Upper lobe of left lung (tissue), 6 donors: ENCODE data around the gene PHF11. TPM values are rescaled to one million over a fixed set of nuclear protein-coding genes. Genes with fewer than 3 reads are reported as not detected.

ENCODE experiments used
- ATAC-seq, 2 donors: fragments of 200-7000 bp; cut with Tn5 transposase; one replicate each; pipeline ENCODE4 v1.9.1; 2022; ENCODE audit warnings: mild to moderate bottlenecking in 2 of 2, moderate library complexity in 2 of 2; ENCODE audit not compliant: low FRiP score in 2 of 2
- DNase-seq, 2 donors: peaks; one replicate each; pipeline ENCODE4 v3.0.0-alpha.2; 2019 to 2020
- H3K27ac ChIP-seq, 4 donors: fragments of 200-600 bp; sonication (generic); one replicate each; pipeline ENCODE4 v1.5.1; 2016 to 2019
- H3K27me3 ChIP-seq, 4 donors: fragments of 200-600 bp; sonication (generic); one replicate each; pipeline ENCODE4 v1.5.1; 2017 to 2019
- H3K36me3 ChIP-seq, 4 donors: fragments of 200-600 bp; sonication (generic); one replicate each; pipeline ENCODE4 v1.5.1; 2016 to 2019
- H3K4me1 ChIP-seq, 4 donors: fragments of 200-600 bp; sonication (generic); one replicate each; pipeline ENCODE4 v1.5.1; 2018 to 2019
- H3K4me3 ChIP-seq, 4 donors: fragments of 200-600 bp; sonication (generic); one replicate each; pipeline ENCODE4 v1.5.1; 2017 to 2019; ENCODE audit warnings: mild to moderate bottlenecking in 2 of 4, moderate library complexity in 1 of 4
- H3K9me3 ChIP-seq, 4 donors: fragments of 200-600 bp; sonication (generic); one replicate each; pipeline ENCODE4 v1.5.1; 2018 to 2019
- EP300 ChIP-seq, 4 donors: sonication (generic); formaldehyde crosslinking; IDR thresholded peaks; one replicate each; pipeline ENCODE4 v1.5.1; 2017; ENCODE audit warnings: antibody characterized with exemption in 4 of 4, control low read depth in 2 of 4
- POLR2A ChIP-seq, 4 donors: fragments of 450-650 bp; IDR thresholded peaks; one replicate each; pipeline ENCODE4 v1.5.1; 2016 to 2017; ENCODE audit warnings: antibody characterized with exemption in 4 of 4, mild to moderate bottlenecking in 2 of 4
- POLR2AphosphoS5 ChIP-seq, 2 donors: sonication (generic); formaldehyde crosslinking; IDR thresholded peaks; one replicate each; pipeline ENCODE4 v1.5.1; 2017; ENCODE audit warnings: antibody characterized with exemption in 2 of 2
- WGBS, 2 donors: methylation state at CpG; one replicate each; pipeline ENCODE4 v1.1.5; 2017 to 2018; 5-methylcytosine and 5-hydroxymethylcytosine counted together
- total RNA-seq, 6 donors: library from RNA; depleted of rRNA in 4 of 6; stranded (reverse); fragments of >200 nt in 4 of 6; gene quantifications; one replicate each; pipeline versions ENCODE4 v1.1.0 to v1.2.1, GENCODE V29; 2016 to 2021
- TF ChIP-seq, protein P1 (sequence below), 6 experiments: fragments of 450-650 bp in 4 of 6; fragments of 200-600 bp in 2 of 6; sonication (generic) in 2 of 6; IDR thresholded peaks; one replicate each; pipeline ENCODE4 v1.5.1; 2016 to 2019; ENCODE audit warnings: antibody characterized with exemption in 6 of 6
- donor health status: DM: no; HTN: no; CAD: no; lungs with moderate emphysema.
- donor health status: DM: no; HTN: yes; CAD: no; lungs with severe emphysema.

The PHF11 gene
- total RNA-seq, 6 donors from 2014 or later: 27.1 to 89.1 (median 39.3) TPM

DNA sequence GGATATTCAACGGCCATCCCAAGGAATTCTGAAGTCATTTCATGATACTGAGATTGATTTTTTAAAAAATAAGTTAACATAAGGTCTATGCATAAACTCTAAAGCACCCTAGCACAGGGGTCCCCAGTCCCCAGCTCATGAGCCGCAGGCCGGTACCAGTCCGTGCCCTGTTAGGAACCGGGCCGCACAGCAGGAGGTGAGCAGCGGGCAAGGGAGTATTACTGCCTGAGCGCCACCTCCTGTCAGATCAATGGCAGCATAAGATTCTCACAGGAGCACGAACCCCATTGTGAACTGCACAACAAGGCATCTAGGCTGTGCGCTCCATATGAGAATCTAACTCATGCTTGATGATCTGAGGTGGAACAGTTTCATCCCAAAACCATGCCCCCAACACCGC lies 58.6 kb downstream of the PHF11 start:
- peaks cover 11 to 63% (median 27%) of the 10 kb centered on the region in 4 donors for H3K36me3 ChIP-seq

DNA sequence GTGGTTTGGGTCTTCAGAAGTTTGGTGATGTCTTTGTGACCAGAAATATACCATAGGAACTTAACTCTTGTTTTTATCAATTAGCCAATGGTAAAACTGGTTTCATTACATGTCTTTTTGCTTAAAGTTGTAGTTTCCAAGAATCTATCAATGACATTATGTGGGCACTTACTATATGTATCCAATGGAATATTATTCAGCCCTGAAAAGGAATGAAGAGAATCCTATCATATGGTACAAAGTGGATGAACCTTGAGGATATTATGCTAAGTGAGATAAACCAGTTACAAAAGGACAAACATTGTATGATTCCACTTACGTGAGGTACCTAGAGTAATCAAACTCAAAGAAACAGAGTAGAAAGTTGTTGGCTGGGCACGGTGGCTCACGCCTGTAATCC lies 63.3 kb downstream of the PHF11 start:
- H3K27ac ChIP-seq: no peak overlapping the region
- no peaks in the 10 kb centered on the region for H3K27me3 ChIP-seq
- no peak overlapping the region for H3K4me3 ChIP-seq
- TF ChIP-seq, protein P1, sequence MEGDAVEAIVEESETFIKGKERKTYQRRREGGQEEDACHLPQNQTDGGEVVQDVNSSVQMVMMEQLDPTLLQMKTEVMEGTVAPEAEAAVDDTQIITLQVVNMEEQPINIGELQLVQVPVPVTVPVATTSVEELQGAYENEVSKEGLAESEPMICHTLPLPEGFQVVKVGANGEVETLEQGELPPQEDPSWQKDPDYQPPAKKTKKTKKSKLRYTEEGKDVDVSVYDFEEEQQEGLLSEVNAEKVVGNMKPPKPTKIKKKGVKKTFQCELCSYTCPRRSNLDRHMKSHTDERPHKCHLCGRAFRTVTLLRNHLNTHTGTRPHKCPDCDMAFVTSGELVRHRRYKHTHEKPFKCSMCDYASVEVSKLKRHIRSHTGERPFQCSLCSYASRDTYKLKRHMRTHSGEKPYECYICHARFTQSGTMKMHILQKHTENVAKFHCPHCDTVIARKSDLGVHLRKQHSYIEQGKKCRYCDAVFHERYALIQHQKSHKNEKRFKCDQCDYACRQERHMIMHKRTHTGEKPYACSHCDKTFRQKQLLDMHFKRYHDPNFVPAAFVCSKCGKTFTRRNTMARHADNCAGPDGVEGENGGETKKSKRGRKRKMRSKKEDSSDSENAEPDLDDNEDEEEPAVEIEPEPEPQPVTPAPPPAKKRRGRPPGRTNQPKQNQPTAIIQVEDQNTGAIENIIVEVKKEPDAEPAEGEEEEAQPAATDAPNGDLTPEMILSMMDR (IDR thresholded peaks at IDR 0.05): no peak
- TF ChIP-seq POLR2AphosphoS5 (IDR thresholded peaks at IDR 0.05) (no peak), POLR2A (IDR thresholded peaks at IDR 0.05) (no peak), EP300 (IDR thresholded peaks at IDR 0.05) (no peak)
- no peak for DNase-seq
- H3K36me3 ChIP-seq: peaks cover 11 to 44% (median 13%) of the 10 kb centered on the region in 4 donors
- ATAC-seq: no peak
- no peaks in the 10 kb centered on the region for H3K9me3 ChIP-seq
- 98% methylated on average over 3 of the region's 3 CpGs for WGBS, 2 donors
- peaks cover 0 to 4% (median 0%) of the 10 kb centered on the region in 4 donors for H3K4me1 ChIP-seq

More for the DNA sequence above, 58.6 kb downstream of the PHF11 start:
- DNase-seq: peak in 1 of 2 donors; percentile 33
- no peak for ATAC-seq
- no peak overlapping the region for H3K4me3 ChIP-seq
- TF ChIP-seq POLR2AphosphoS5 (IDR thresholded peaks at IDR 0.05): no peak
- TF ChIP-seq POLR2A (IDR thresholded peaks at IDR 0.05): no peak
- TF ChIP-seq, protein P1 (IDR thresholded peaks at IDR 0.05): no peak
- no peak for TF ChIP-seq EP300 (IDR thresholded peaks at IDR 0.05)
- H3K27me3 ChIP-seq: no peaks in the 10 kb centered on the region
- 83 to 84% methylated on average over 6 to 11 of the region's 11 CpGs for WGBS, 2 donors
- H3K9me3 ChIP-seq: no peaks in the 10 kb centered on the region
- no peaks in the 10 kb centered on the region for H3K4me1 ChIP-seq
- no peak overlapping the region for H3K27ac ChIP-seq

DNA sequence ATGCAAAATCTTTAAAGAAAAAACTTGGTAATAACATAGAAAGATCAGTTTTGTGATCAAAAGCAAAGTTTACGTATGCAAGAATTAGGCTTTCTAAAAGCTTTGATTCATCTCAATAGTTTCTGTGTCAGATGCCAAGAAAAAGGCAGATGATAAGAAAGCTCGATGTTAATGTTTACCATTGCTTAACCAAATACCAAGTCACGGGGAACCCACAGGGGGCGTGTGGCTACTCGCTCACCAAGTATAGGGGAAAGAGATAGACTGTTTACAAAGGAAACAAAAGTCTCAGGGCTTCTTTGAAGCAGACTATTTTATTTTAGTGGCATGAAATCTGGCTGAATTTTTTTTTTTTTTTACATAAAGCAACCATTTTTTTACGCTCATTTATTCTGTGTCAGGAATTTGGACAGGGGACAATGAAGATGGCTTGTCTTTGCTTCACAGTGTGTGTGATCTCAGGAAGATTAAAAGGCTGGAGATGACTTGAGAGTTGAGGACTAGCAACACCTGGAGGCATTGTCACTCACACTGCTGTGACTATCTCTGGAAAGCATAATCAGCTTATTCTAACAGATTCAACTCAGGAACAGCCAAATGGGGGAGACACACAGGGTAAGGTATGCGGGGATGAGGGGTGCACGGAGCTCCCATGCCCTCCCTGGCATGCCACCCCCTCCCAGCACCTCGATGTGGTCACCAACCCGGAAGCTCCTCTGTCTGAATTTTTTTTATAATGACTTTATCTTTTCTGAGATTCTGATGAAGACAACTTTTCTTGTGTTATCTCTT lies 64.7 kb downstream of the PHF11 start:
- Histone ChIP-seq H3K4me3 (no peak overlapping the region), H3K4me1 (peaks cover 0 to 4% (median 0%) of the 10 kb centered on the region in 4 donors), H3K27me3 (no peaks in the 10 kb centered on the region), H3K36me3 (peaks cover 6 to 32% (median 12%) of the 10 kb centered on the region in 4 donors), H3K9me3 (no peaks in the 10 kb centered on the region), H3K27ac (no peak overlapping the region)
- 51 to 60% methylated on average over 10 of the region's 10 CpGs for WGBS, 2 donors
- ATAC-seq: no peak
- peak in 1 of 2 donors; percentile 31 for DNase-seq
- TF ChIP-seq, protein P1 (IDR thresholded peaks at IDR 0.05): no peak
- no peak for TF ChIP-seq POLR2AphosphoS5 (IDR thresholded peaks at IDR 0.05)
- TF ChIP-seq EP300 (IDR thresholded peaks at IDR 0.05): no peak
- no peak for TF ChIP-seq POLR2A (IDR thresholded peaks at IDR 0.05)

DNA sequence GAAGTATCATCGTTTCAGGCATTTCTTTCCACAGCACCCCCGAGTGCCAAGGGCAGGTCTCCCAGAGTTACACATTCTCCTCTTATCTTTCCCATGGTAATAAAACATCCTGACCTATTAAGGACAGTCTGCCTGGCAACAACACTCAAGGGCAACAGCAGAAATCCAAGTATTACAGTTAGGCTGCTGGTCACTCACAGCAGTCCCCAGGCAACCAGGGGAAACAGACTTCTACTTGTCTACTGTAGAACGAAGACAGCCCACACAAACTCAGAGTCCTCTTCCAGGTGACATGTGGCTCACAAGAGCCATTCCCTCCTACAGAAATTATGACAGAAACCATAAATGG lies 65.3 kb downstream of the PHF11 start:
- Histone ChIP-seq H3K36me3 (peaks cover 3 to 26% (median 12%) of the 10 kb centered on the region in 4 donors), H3K4me1 (peaks cover 0 to 4% (median 0%) of the 10 kb centered on the region in 4 donors), H3K27ac (no peak overlapping the region), H3K27me3 (no peaks in the 10 kb centered on the region), H3K9me3 (no peaks in the 10 kb centered on the region), H3K4me3 (no peak overlapping the region)
- DNase-seq (no peak), ATAC-seq (peak in 1 of 2 donors; percentile 26)
- 59 to 68% methylated on average over 3 of the region's 3 CpGs for WGBS, 2 donors
- TF ChIP-seq, protein P1 (IDR thresholded peaks at IDR 0.05): no peak
- no peak for TF ChIP-seq POLR2A (IDR thresholded peaks at IDR 0.05)
- TF ChIP-seq EP300 (IDR thresholded peaks at IDR 0.05): no peak
- no peak for TF ChIP-seq POLR2AphosphoS5 (IDR thresholded peaks at IDR 0.05)
